Measurements from ENCODE around the gene PLRG1. TPM values are rescaled to one million over a fixed set of nuclear protein-coding genes. Genes with fewer than 3 reads are reported as not detected.

PLRG1 gene
- total and polyA plus RNA-seq, 7 donors, result 34.5 to 52.4 (median 43.0) TPM

DNA sequence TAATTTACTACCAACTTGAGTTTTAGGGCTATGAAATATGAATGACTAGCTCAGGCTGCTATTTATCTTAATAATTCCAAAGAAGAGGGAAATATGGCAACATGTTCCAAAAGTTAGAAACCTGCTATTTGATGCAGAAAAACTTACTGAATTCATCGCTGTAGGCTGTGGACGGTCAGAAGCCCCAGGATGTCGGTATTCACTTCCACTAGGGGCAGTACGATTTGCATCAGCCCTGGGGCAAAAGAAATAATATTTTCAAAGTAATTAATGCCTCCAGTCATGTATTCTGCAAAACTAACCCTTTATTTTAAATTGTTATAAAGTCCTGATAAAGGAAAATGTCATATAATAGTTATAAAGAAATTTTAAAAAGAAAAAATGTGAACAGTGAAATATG lies 4.5 kb downstream of the PLRG1 start:
- H3K9me3 ChIP-seq, result no peaks in the 10 kb centered on the region
- DNase-seq (no peak), ATAC-seq (no peak)
- intact Hi-C loops (cut with DNase I), result no loop called here
- TF ChIP-seq, protein P1, sequence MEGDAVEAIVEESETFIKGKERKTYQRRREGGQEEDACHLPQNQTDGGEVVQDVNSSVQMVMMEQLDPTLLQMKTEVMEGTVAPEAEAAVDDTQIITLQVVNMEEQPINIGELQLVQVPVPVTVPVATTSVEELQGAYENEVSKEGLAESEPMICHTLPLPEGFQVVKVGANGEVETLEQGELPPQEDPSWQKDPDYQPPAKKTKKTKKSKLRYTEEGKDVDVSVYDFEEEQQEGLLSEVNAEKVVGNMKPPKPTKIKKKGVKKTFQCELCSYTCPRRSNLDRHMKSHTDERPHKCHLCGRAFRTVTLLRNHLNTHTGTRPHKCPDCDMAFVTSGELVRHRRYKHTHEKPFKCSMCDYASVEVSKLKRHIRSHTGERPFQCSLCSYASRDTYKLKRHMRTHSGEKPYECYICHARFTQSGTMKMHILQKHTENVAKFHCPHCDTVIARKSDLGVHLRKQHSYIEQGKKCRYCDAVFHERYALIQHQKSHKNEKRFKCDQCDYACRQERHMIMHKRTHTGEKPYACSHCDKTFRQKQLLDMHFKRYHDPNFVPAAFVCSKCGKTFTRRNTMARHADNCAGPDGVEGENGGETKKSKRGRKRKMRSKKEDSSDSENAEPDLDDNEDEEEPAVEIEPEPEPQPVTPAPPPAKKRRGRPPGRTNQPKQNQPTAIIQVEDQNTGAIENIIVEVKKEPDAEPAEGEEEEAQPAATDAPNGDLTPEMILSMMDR (IDR thresholded peaks at IDR 0.05), result no peak
- no peak overlapping the region for H3K27ac ChIP-seq
- no peak overlapping the region for H3K4me3 ChIP-seq
- H3K4me1 ChIP-seq, result peaks cover 9% of the 10 kb centered on the region
- no peaks in the 10 kb centered on the region for H3K27me3 ChIP-seq (ENCODE audit: insufficient read depth in 3 of 3, low read length in 2 of 3)
- 89 to 91% (median 91%) methylated on average over 4 of the region's 4 CpGs for WGBS, 3 donors
- H3K36me3 ChIP-seq (ENCODE audit: insufficient read depth in 1 of 2, low read depth in 1 of 2), result peaks cover 0 to 74% of the 10 kb centered on the region in 2 donors

GRCh38 chr4:154542271-154542879 lies 7.8 kb downstream of the PLRG1 start:
- no peak overlapping the region for H3K4me3 ChIP-seq
- ATAC-seq (no peak), DNase-seq (no peak)
- no peaks in the 10 kb centered on the region for H3K9me3 ChIP-seq
- TF ChIP-seq, protein P1 (IDR thresholded peaks at IDR 0.05), result no peak
- peaks cover 0 to 100% of the 10 kb centered on the region in 2 donors for H3K36me3 ChIP-seq (ENCODE audit: insufficient read depth in 1 of 2, low read depth in 1 of 2)
- H3K27ac ChIP-seq, result no peak overlapping the region
- H3K4me1 ChIP-seq, result no peaks in the 10 kb centered on the region
- H3K27me3 ChIP-seq (ENCODE audit: insufficient read depth in 3 of 3, low read length in 2 of 3), result no peaks in the 10 kb centered on the region
- 95 to 97% (median 97%) methylated on average over 4 of the region's 4 CpGs for WGBS, 3 donors
- intact Hi-C loops (cut with DNase I), result no loop called here

DNA sequence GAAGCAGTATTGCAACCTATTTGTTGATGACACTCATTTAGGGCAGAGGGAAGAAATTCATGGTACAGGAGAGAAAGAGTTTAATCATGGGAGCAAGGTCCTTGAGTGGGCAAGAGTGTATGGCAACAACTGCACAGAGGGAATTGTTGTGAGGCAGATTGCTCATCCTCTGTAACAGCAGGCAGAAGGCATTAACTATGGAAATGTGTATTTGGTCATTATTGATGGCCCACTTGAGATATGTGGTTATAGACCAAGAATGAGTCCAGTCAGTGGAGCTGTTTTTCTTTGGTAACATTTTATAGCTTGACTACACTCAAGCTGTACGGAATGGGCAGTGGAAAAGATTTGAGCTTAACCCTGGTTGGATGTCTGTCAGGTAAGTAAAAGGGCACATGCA lies 15.9 kb downstream of the PLRG1 start:
- H3K9me3 ChIP-seq, result no peaks in the 10 kb centered on the region
- no peak overlapping the region for H3K4me3 ChIP-seq
- WGBS, 3 donors, result 59 to 68% (median 65%) methylated on average over 1 of the region's 1 CpG
- TF ChIP-seq, protein P1 (IDR thresholded peaks at IDR 0.05), result no peak
- peaks cover 3 to 43% of the 10 kb centered on the region in 2 donors for H3K36me3 ChIP-seq (ENCODE audit: insufficient read depth in 1 of 2, low read depth in 1 of 2)
- DNase-seq, result no peak
- intact Hi-C loops (cut with DNase I), result no loop called here
- no peak overlapping the region for H3K27ac ChIP-seq
- no peaks in the 10 kb centered on the region for H3K27me3 ChIP-seq (ENCODE audit: insufficient read depth in 3 of 3, low read length in 2 of 3)
- no peak for ATAC-seq
- no peaks in the 10 kb centered on the region for H3K4me1 ChIP-seq

DNA sequence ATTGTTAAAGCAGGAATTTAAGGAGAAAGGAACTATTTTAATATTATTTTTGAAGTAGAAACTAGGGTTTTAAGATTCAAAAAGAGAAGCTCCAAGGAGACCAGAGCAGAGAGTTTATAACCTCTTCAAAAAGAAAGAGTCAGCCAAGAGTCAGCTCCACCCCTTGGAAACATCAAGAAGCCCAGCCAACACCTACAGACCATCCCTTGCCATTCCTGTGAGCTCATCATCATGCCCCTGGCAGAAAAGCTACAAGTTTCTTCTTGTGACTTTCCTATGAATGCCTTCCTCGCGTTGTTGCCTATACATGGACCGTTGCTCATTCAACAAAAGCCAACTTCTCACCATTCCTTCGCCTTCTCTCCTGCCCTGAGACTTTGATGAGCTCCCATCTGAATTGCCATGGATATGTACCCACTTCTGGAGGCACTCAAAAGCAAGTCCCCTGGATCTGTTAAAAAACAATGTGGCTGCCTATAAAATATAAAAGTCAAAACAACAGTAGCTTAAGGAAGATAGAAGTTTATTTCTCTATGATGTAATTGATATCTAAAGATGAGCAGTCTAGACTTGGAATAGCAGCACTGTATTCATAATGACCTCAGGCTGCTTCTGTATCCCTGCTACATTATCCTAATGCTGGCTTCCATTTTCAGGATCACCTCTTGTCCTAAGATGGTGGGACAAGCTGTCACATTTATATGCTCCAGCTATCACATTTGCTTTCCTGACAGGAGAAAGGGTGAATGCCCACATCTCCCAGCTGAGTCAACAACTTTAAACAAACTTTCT lies 20.3 kb downstream of the PLRG1 start:
- TF ChIP-seq, protein P1 (IDR thresholded peaks at IDR 0.05), result no peak

More for the DNA sequence above, 20.3 kb downstream of the PLRG1 start:
- Histone ChIP-seq H3K4me1 (no peaks in the 10 kb centered on the region), H3K27ac (no peak overlapping the region), H3K9me3 (no peaks in the 10 kb centered on the region), H3K4me3 (no peak overlapping the region), H3K36me3 (ENCODE audit: insufficient read depth in 1 of 2, low read depth in 1 of 2) (no peaks in the 10 kb centered on the region), H3K27me3 (ENCODE audit: insufficient read depth in 3 of 3, low read length in 2 of 3) (peaks cover 0 to 3% (median 0%) of the 10 kb centered on the region in 3 donors)
- ATAC-seq (no peak), DNase-seq (no peak)
- 82 to 87% (median 83%) methylated on average over 4 of the region's 4 CpGs for WGBS, 3 donors
- intact Hi-C loops (cut with DNase I), result no loop called here

Measured in psoas muscle (tissue), 8 donors.